ENCODE results near the gene UNC5CL. TPM values are rescaled to one million over a fixed set of nuclear protein-coding genes. Genes with fewer than 3 reads are reported as not detected.

Gene UNC5CL
- total RNA-seq, 1 experiment from 2014 or later: 2.2 TPM

GRCh38 chr6:41036601-41037000 is 2.4 kb downstream of the UNC5CL start:
- no peaks in the 10 kb centered on the region for H3K27me3 ChIP-seq (ENCODE audit: insufficient read depth, low read length)
- H3K27ac ChIP-seq (ENCODE audit: low read depth, low read length): no peak overlapping the region
- ChIA-PET CTCF (interaction anchor here (0.8 to 1.7 kb wide), 4 partner anchors 9 to 36 kb away, joined by 3 to 16 read pairs (median 4); partner anchors contain the start of genes NFYA and OARD1), POLR2A (interaction anchor here (1.1 kb wide), 1 partner anchor 9 kb away, joined by 5 read pairs; no protein-coding TSS in a partner anchor), RAD21 (ENCODE audit: low non-redundant PET in 1 of 2, low total read pairs in 2 of 2, uncharacterized antibody in 2 of 2, unreplicated experiment in 2 of 2) (no interaction called here)
- ATAC-seq (no peak), DNase-seq (ENCODE audit: low read depth, low spot score) (no peak)
- H3K4me1 ChIP-seq (ENCODE audit: control insufficient read depth in 1 of 2, insufficient read depth in 2 of 2, low read length in 2 of 2): peaks cover 23 to 43% of the 10 kb centered on the region in 2 experiments; a peak in 3 of 4 replicates
- H3K4me3 ChIP-seq (replicated peaks in 1 of 2; ENCODE audit: low read depth in 1 of 2, low read length in 2 of 2): no peak overlapping the region
- H3K4me2 ChIP-seq (ENCODE audit: low read length): no peak overlapping the region
- no peak overlapping the region for H2AFZ ChIP-seq (ENCODE audit: low read depth, low read length, poor library complexity, severe bottlenecking)
- H3K9me2 ChIP-seq (ENCODE audit: insufficient read depth): no peaks in the 10 kb centered on the region
- BruUV-seq (replicated peaks): no TSS peak
- intact Hi-C loops (cut with micrococcal nuclease): no loop called here
- H4K20me1 ChIP-seq (ENCODE audit: insufficient read depth): no peaks in the 10 kb centered on the region
- H3K36me3 ChIP-seq (ENCODE audit: control insufficient read depth in 1 of 2, insufficient read depth in 2 of 2, low read length in 2 of 2): no peaks in the 10 kb centered on the region
- TF ChIP-seq EZH2phosphoT487 (IDR thresholded peaks at IDR 0.05; ENCODE audit: borderline replicate concordance): no peak
- TF ChIP-seq SIN3A (IDR thresholded peaks at IDR 0.05; ENCODE audit: low read depth): 0 out of 2 replicates have a peak, but pooled peaks have one; percentile 10
- H3K9me3 ChIP-seq (ENCODE audit: control insufficient read depth in 1 of 2, insufficient read depth in 1 of 2, low read depth in 1 of 2, low read length in 2 of 2): no peaks in the 10 kb centered on the region
- H3K79me2 ChIP-seq (ENCODE audit: insufficient read depth, low read length): no peaks in the 10 kb centered on the region
- no peak overlapping the region for H3K9ac ChIP-seq (ENCODE audit: low read length)

DNA sequence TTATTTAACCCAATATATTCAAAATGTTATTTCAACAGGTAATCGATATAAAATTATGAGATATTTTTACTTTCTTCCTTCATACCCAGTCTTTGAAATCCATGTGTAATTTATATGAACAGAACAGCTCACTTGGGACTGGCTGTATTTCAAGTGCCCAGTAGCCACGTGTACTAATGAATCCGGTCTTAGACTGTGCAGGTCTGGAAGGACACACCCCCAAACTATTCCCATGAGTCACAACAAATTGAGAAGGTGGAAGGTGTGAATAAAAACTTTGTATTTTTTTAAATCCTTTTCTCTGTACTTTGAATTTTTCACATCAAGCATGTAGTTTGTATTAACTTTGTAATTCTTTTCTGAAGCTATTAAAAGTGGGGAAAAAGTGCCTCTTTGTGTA is 2.8 kb downstream of the UNC5CL start:
- Histone ChIP-seq H3K9me3 (ENCODE audit: control insufficient read depth in 1 of 2, insufficient read depth in 1 of 2, low read depth in 1 of 2, low read length in 2 of 2) (no peaks in the 10 kb centered on the region), H3K9ac (ENCODE audit: low read length) (no peak overlapping the region), H3K4me2 (ENCODE audit: low read length) (no peak overlapping the region), H3K27me3 (ENCODE audit: insufficient read depth, low read length) (no peaks in the 10 kb centered on the region), H4K20me1 (ENCODE audit: insufficient read depth) (no peaks in the 10 kb centered on the region), H3K79me2 (ENCODE audit: insufficient read depth, low read length) (no peaks in the 10 kb centered on the region), H3K4me3 (replicated peaks in 1 of 2; ENCODE audit: low read depth in 1 of 2, low read length in 2 of 2) (no peak overlapping the region), H3K27ac (ENCODE audit: low read depth, low read length) (no peak overlapping the region), H2AFZ (ENCODE audit: low read depth, low read length, poor library complexity, severe bottlenecking) (no peak overlapping the region), H3K9me2 (ENCODE audit: insufficient read depth) (no peaks in the 10 kb centered on the region), H3K4me1 (ENCODE audit: control insufficient read depth in 1 of 2, insufficient read depth in 2 of 2, low read length in 2 of 2) (peaks cover 23 to 39% of the 10 kb centered on the region in 2 experiments; a peak in 3 of 4 replicates), H3K36me3 (ENCODE audit: control insufficient read depth in 1 of 2, insufficient read depth in 2 of 2, low read length in 2 of 2) (no peaks in the 10 kb centered on the region)
- TF ChIP-seq MAX (IDR thresholded peaks at IDR 0.05) (peak; percentile 87), ZFX (IDR thresholded peaks at IDR 0.05) (no peak), SIN3A (IDR thresholded peaks at IDR 0.05; ENCODE audit: low read depth) (0 out of 2 replicates have a peak, but pooled peaks have one; percentile 13)
- ChIA-PET POLR2A (interaction anchor here (1.1 kb wide), 1 partner anchor 8 kb away, joined by 5 read pairs; no protein-coding TSS in a partner anchor), RAD21 (ENCODE audit: low non-redundant PET in 1 of 2, low total read pairs in 2 of 2, uncharacterized antibody in 2 of 2, unreplicated experiment in 2 of 2) (no interaction called here), CTCF (interaction anchor here (0.8 to 1.7 kb wide), 5 partner anchors 8 to 36 kb away, joined by 3 to 16 read pairs (median 3); partner anchors contain the start of genes NFYA and OARD1)
- intact Hi-C loops (cut with micrococcal nuclease): no loop called here
- peak; percentile 37; the same call in 1 of the 2 replicates for ATAC-seq
- no TSS peak for BruUV-seq (replicated peaks)
- DNase-seq (ENCODE audit: low read depth, low spot score): peak; percentile 19
